Measurements from ENCODE around the gene OLFM3. TPM values are rescaled to one million over a fixed set of nuclear protein-coding genes. Genes with fewer than 3 reads are reported as not detected.

Gene OLFM3
- total RNA-seq, 1 experiment from 2014 or later, result not detected

DNA sequence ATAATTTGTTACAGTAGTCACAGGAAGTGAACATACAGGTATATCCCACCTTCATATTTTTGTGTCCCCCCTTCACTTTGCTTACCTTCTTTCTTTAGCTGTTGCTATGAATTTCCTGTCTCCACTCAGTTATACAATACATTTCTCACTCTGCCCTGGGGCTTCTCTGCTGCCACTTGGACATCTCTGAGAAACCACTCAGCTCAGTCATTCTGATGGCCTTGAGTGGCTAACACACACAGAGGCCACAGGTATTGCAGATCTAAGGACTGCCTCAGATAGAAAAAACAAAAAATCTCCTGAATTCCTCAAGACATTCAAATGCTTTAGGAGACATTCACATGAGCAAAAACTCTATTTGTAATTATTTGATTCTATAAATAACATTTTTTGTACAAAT lies 87.7 kb downstream of the OLFM3 start:
- Histone ChIP-seq H3K27ac (no peak overlapping the region), H3K9me3 (ENCODE audit: insufficient read depth, low read depth) (no peaks in the 10 kb centered on the region), H3K4me1 (replicated peaks; ENCODE audit: insufficient read depth) (no peaks in the 10 kb centered on the region), H3K4me3 (no peak overlapping the region), H2AFZ (no peak overlapping the region), H3K36me3 (ENCODE audit: low read depth) (no peaks in the 10 kb centered on the region), H3F3A (ENCODE audit: insufficient read depth, low read depth) (no peaks in the 10 kb centered on the region), H3K9me2 (ENCODE audit: insufficient read depth) (no peaks in the 10 kb centered on the region), H3K79me2 (ENCODE audit: low read depth) (no peaks in the 10 kb centered on the region), H3K27me3 (ENCODE audit: insufficient read depth, low read depth) (no peaks in the 10 kb centered on the region), H4K20me1 (ENCODE audit: insufficient read depth) (no peaks in the 10 kb centered on the region), H3K4me2 (no peak overlapping the region)
- DNase-seq, result no peak
- no TSS peak for BruUV-seq (replicated peaks)
- ChIA-PET CTCF (no interaction called here), POLR2A (ENCODE audit: unreplicated experiment) (no interaction called here)
- no peak for TF ChIP-seq EZH2 (IDR thresholded peaks at IDR 0.05; ENCODE audit: low read depth)
- no peak for TF ChIP-seq CTCF (conservative IDR thresholded peaks at IDR 0.05)
- intact Hi-C loops (cut with micrococcal nuclease; ENCODE audit: unreplicated experiment), result no loop called here

DNA sequence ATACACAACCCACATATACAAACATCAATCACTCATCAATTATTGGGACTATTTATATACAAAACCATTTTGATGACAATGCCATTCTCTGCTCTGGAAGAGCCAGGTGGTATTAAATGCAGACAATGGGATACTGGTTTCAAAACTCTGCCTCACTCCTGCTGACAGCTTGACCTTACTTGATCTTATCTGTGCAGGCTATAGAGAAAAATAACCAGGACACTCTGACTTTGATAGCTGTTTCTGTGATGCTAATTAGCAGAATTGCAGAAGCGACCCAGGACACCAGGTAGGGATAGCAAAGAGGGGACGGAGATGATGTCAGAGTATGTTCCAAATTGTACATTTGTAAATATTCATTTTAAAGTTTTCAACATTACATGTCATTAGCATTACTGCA lies 89.5 kb downstream of the OLFM3 start:
- Histone ChIP-seq H3K4me1 (replicated peaks; ENCODE audit: insufficient read depth) (no peaks in the 10 kb centered on the region), H3K27me3 (ENCODE audit: insufficient read depth, low read depth) (no peaks in the 10 kb centered on the region), H3F3A (ENCODE audit: insufficient read depth, low read depth) (no peaks in the 10 kb centered on the region), H3K4me2 (no peak overlapping the region), H3K9me2 (ENCODE audit: insufficient read depth) (no peaks in the 10 kb centered on the region), H3K9me3 (ENCODE audit: insufficient read depth, low read depth) (no peaks in the 10 kb centered on the region), H2AFZ (no peak overlapping the region), H3K4me3 (no peak overlapping the region), H3K27ac (no peak overlapping the region), H4K20me1 (ENCODE audit: insufficient read depth) (no peaks in the 10 kb centered on the region), H3K36me3 (ENCODE audit: low read depth) (no peaks in the 10 kb centered on the region), H3K79me2 (ENCODE audit: low read depth) (no peaks in the 10 kb centered on the region)
- ChIA-PET POLR2A (ENCODE audit: unreplicated experiment) (no interaction called here), CTCF (no interaction called here)
- TF ChIP-seq CTCF (conservative IDR thresholded peaks at IDR 0.05), result no peak
- no TSS peak for BruUV-seq (replicated peaks)
- intact Hi-C loops (cut with micrococcal nuclease; ENCODE audit: unreplicated experiment), result no loop called here
- no peak for DNase-seq

- H3K4me1 ChIP-seq (replicated peaks; ENCODE audit: insufficient read depth), result no peaks in the 10 kb centered on the region
- no peak for DNase-seq
- ChIA-PET CTCF (interaction anchor here (0.6 kb wide), 1 partner anchor 507 kb away, joined by 3 read pairs; no protein-coding TSS in a partner anchor), POLR2A (ENCODE audit: unreplicated experiment) (no interaction called here)
- H4K20me1 ChIP-seq (ENCODE audit: insufficient read depth), result no peaks in the 10 kb centered on the region
- no peaks in the 10 kb centered on the region for H3K9me2 ChIP-seq (ENCODE audit: insufficient read depth)
- H3K4me2 ChIP-seq, result no peak overlapping the region
- no peaks in the 10 kb centered on the region for H3F3A ChIP-seq (ENCODE audit: insufficient read depth, low read depth)
- H2AFZ ChIP-seq, result no peak overlapping the region
- H3K27me3 ChIP-seq (ENCODE audit: insufficient read depth, low read depth), result no peaks in the 10 kb centered on the region
- H3K9me3 ChIP-seq (ENCODE audit: insufficient read depth, low read depth), result no peaks in the 10 kb centered on the region
- no peaks in the 10 kb centered on the region for H3K79me2 ChIP-seq (ENCODE audit: low read depth)
- no peak overlapping the region for H3K27ac ChIP-seq
- BruUV-seq (replicated peaks), result no TSS peak
- H3K4me3 ChIP-seq, result no peak overlapping the region
- TF ChIP-seq EZH2 (IDR thresholded peaks at IDR 0.05; ENCODE audit: low read depth) (no peak), CTCF (conservative IDR thresholded peaks at IDR 0.05) (no peak)
- intact Hi-C loops (cut with micrococcal nuclease; ENCODE audit: unreplicated experiment), result no loop called here
- H3K36me3 ChIP-seq (ENCODE audit: low read depth), result no peaks in the 10 kb centered on the region
Observed at GRCh38 chr1:101905283-101905835, 91.4 kb downstream of the OLFM3 start.
